Thyroid gland (tissue), 4 donors: ENCODE measurements around the gene CAPN12. TPM values are rescaled to one million over a fixed set of nuclear protein-coding genes. Genes with fewer than 3 reads are reported as not detected.

Experiments used
- DNase-seq, 2 donors: peaks; one replicate each; pipeline ENCODE4 v3.0.0-alpha.2; 2019
- H3K27ac ChIP-seq, 3 donors: fragments of 200-600 bp; sonication (generic); 1 replicate in 2 of 3; 2 replicates in 1 of 3; pipeline ENCODE4 v1.5.1; 2016 to 2019; ENCODE audit warnings: mild to moderate bottlenecking in 1 of 3, moderate library complexity in 1 of 3
- H3K27me3 ChIP-seq: fragments of 200-600 bp; sonication (generic); one replicate; pipeline ENCODE4 v1.5.1; 2019
- H3K36me3 ChIP-seq, 2 donors: fragments of 200-600 bp; sonication (generic); one replicate each; pipeline ENCODE4 v1.5.1; 2016 to 2019
- H3K4me1 ChIP-seq, 2 donors: fragments of 200-600 bp; sonication (generic); one replicate each; pipeline ENCODE4 v1.5.1; 2017 to 2019
- H3K4me3 ChIP-seq, 3 donors: fragments of 200-600 bp; sonication (generic); replicated peaks in 1 of 3; 1 replicate in 2 of 3; 2 replicates in 1 of 3; pipeline ENCODE4 v1.5.1; 2016; ENCODE audit warnings: mild to moderate bottlenecking in 1 of 3
- H3K9me3 ChIP-seq: fragments of 200-600 bp; sonication (generic); one replicate; pipeline ENCODE4 v1.5.1; 2017
- POLR2A ChIP-seq, 2 donors: fragments of 450-650 bp; IDR thresholded peaks; one replicate each; pipeline ENCODE4 v1.6.1; 2017; ENCODE audit warnings: antibody characterized with exemption in 2 of 2, mild to moderate bottlenecking in 2 of 2, moderate library complexity in 1 of 2
- WGBS, 2 donors: methylation state at CpG; one replicate each; pipeline ENCODE4 v1.1.5; 2017; 5-methylcytosine and 5-hydroxymethylcytosine counted together
- intact Hi-C: fragments of 100-400 bp; cut with DNase I; formaldehyde crosslinking; loops from one replicate; pipeline ENCODE4 v1.15.1; 2023
- total RNA-seq, 4 donors: library from RNA; depleted of rRNA; stranded (reverse); fragments of >200 nt; gene quantifications; one replicate each; pipeline ENCODE4 v1.2.3, GENCODE V29; 2016
- TF ChIP-seq, protein P1 (sequence below), 6 experiments: fragments of 200-600 bp in 3 of 6; fragments of 450-650 bp in 3 of 6; sonication (generic) in 3 of 6; IDR thresholded peaks; one replicate each; pipeline ENCODE4 v1.5.1; 2016 to 2019; ENCODE audit warnings: antibody characterized with exemption in 6 of 6, mild to moderate bottlenecking in 2 of 6, inconsistent platforms in 1 of 6, moderate library complexity in 1 of 6

Gene CAPN12
- total RNA-seq, 4 donors from 2014 or later = 1.6 to 2.0 TPM; not detected in 2

DNA sequence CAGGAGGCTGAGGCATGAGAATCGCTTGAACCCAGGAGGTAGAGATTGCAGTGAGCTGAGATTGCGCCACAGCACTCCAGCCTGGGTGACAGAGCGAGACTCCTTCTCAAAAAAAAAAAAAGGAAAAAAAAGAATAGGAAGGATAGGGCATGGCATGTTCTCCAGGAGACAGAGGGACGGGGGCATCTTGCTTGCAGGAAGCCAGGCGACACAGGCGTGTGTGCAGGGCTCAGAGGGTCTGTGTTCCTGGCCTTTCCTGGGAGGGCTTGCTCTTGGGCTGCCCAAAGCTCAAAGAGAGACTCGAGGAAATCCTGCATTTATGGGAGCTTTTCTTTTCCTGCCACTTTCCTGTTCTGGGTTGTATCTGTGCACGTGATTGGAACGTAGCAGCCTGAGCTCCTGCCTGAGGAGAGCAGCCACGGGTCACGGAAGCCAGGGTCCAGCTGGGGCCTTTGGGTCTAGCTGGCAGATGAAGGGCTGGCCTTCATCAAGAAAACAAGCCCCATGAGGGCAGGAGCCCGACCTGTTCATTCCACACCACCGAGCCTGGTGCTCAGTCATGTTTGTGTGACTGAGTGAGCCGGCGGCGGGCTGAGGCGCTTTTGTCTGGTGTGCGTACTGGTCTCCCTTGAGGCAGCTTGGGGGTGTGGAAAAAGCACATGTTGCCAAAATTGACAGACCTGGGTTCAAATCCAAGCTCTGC, 44.5 kb downstream of the CAPN12 start:
- TF ChIP-seq, protein P1, sequence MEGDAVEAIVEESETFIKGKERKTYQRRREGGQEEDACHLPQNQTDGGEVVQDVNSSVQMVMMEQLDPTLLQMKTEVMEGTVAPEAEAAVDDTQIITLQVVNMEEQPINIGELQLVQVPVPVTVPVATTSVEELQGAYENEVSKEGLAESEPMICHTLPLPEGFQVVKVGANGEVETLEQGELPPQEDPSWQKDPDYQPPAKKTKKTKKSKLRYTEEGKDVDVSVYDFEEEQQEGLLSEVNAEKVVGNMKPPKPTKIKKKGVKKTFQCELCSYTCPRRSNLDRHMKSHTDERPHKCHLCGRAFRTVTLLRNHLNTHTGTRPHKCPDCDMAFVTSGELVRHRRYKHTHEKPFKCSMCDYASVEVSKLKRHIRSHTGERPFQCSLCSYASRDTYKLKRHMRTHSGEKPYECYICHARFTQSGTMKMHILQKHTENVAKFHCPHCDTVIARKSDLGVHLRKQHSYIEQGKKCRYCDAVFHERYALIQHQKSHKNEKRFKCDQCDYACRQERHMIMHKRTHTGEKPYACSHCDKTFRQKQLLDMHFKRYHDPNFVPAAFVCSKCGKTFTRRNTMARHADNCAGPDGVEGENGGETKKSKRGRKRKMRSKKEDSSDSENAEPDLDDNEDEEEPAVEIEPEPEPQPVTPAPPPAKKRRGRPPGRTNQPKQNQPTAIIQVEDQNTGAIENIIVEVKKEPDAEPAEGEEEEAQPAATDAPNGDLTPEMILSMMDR (IDR thresholded peaks at IDR 0.05) = no peak
- TF ChIP-seq POLR2A (IDR thresholded peaks at IDR 0.05) = no peak
- no peaks in the 10 kb centered on the region for H3K27me3 ChIP-seq
- H3K4me3 ChIP-seq = no peak overlapping the region
- H3K4me1 ChIP-seq = peaks cover 70 to 82% of the 10 kb centered on the region in 2 donors
- no peak for DNase-seq
- H3K36me3 ChIP-seq = peaks cover 13 to 15% of the 10 kb centered on the region in 2 donors
- WGBS, 2 donors = 83 to 86% methylated on average over 15 of the region's 18 CpGs
- intact Hi-C loops = no loop called here
- no peaks in the 10 kb centered on the region for H3K9me3 ChIP-seq
- peak overlapping the region; percentile 75 to 83 (median 83) for H3K27ac ChIP-seq

DNA sequence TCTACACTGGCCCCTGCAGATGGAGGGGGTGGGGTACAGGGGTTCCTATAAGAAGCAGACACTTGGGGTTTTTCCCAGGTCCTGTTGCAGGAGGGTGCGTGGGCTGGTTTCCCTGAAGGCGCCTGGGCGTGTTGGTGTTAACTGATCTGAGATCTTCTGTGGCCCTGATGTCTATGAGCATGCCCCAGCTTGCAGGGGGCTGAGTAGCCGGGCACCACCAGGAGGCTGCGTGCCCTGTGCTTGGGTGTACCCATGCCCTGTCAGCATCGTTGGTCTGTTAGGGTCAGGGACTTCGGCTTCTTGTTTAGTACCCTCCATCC, 45.3 kb downstream of the CAPN12 start:
- TF ChIP-seq, protein P1 (IDR thresholded peaks at IDR 0.05) = no peak
- TF ChIP-seq POLR2A (IDR thresholded peaks at IDR 0.05) = no peak
- no peaks in the 10 kb centered on the region for H3K27me3 ChIP-seq
- peaks cover 7 to 11% of the 10 kb centered on the region in 2 donors for H3K36me3 ChIP-seq
- no peak overlapping the region for H3K4me3 ChIP-seq
- peak overlapping the region; percentile 75 to 83 (median 83) for H3K27ac ChIP-seq
- H3K4me1 ChIP-seq = peaks cover 78 to 90% of the 10 kb centered on the region in 2 donors
- DNase-seq = no peak
- 82 to 85% methylated on average over 6 to 7 of the region's 7 CpGs for WGBS, 2 donors
- H3K9me3 ChIP-seq = no peaks in the 10 kb centered on the region
- intact Hi-C loops = no loop called here

DNA sequence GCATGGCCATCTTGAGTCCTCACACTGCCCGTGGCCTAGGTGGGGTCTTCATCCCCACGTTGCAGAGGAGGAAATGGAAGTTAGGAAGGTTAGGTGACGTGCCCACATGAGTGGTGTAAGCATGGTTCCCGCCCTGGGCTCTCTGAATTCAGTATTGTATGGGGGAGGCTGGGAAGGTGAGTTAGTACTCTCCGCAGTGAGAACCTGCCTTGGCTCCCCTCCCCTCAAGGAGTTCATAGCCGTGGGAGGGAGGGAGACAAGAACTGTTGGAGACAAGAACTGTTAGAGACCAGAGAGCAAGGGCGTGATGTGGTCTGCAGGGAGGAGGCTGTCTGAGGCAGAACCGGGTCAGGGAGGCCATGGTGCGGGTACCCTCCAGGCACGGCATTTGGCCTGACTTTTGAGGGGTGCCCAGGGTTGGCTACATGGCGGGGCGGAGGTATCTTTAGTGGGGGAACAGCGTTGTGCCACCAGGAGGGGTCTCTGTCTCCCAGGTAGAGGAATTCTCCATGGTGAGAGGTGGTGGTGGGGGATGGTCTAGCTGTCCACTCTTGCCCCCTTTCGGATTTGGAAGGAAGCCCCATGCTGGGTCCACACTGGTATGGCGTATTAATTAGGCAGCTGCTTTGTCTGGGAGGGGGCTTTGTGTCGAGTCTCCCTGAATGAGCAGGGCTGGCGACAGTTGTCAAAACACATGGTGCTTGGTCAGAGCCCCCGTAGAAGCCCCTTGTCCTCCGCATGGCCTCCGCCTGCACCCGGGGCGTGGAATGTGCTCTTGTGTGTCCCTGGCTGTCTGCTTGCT, 45.8 kb downstream of the CAPN12 start:
- intact Hi-C loops = no loop called here
- Histone ChIP-seq H3K4me1 (peaks cover 84 to 96% of the 10 kb centered on the region in 2 donors), H3K27me3 (no peaks in the 10 kb centered on the region), H3K27ac (peak overlapping the region in 2 of 3 donors; percentile 75 to 83), H3K9me3 (no peaks in the 10 kb centered on the region), H3K4me3 (no peak overlapping the region), H3K36me3 (peaks cover 2 to 11% of the 10 kb centered on the region in 2 donors)
- no peak for TF ChIP-seq POLR2A (IDR thresholded peaks at IDR 0.05)
- TF ChIP-seq, protein P1 (IDR thresholded peaks at IDR 0.05) = no peak
- no peak for DNase-seq
- WGBS, 2 donors = 83 to 86% methylated on average over 16 to 22 of the region's 22 CpGs

DNA sequence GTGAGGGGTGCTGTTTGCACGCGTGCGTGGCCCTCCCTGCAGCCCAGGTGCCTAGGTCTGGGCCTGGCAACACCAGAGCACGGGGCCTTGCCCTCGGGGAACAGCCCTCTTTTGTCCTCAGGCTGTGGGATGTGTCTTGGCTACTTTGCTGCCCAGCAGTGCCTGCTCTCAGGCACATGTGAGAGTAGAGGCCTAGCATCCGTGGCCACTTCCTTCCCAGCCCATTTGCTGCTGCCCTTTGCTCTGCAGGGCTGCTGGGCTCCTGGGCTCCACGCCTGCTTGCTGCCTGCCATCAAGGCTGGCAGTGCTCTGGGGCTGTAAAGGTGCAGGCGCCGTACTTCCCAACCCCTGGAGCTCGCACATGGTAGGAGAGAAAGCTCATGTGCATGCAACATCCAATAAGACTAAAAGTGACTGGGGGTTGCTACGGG, 46.6 kb downstream of the CAPN12 start:
- Histone ChIP-seq H3K27me3 (no peaks in the 10 kb centered on the region), H3K4me3 (no peak overlapping the region), H3K4me1 (peaks cover 91 to 100% of the 10 kb centered on the region in 2 donors), H3K27ac (peak overlapping the region in 2 of 3 donors; percentile 82 to 83), H3K9me3 (no peaks in the 10 kb centered on the region), H3K36me3 (peaks cover 0 to 8% of the 10 kb centered on the region in 2 donors)
- TF ChIP-seq, protein P1 (IDR thresholded peaks at IDR 0.05) = no peak
- TF ChIP-seq POLR2A (IDR thresholded peaks at IDR 0.05) = no peak
- DNase-seq = no peak
- 80 to 87% methylated on average over 7 to 11 of the region's 11 CpGs for WGBS, 2 donors
- intact Hi-C loops = no loop called here

DNA sequence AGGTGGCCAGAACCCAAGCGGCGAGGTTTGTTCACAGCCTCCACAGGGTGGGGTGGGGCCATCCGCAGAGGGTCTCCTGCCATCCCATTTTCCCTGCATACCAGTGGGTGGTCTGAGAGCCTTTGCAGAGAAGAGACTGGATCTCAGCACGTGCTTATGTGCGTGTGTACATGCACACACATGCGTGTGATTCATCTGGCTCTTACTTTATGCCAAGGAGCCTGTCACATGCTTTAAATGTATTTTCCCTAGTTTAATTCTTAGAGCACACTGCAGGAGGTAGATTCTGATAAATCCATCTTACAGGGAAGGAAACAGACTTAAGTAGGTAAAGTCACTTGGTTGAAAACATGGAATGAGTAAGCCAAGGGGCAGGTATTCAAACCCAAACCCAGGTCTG, 47.1 kb downstream of the CAPN12 start:
- intact Hi-C loops = no loop called here
- no peaks in the 10 kb centered on the region for H3K9me3 ChIP-seq
- TF ChIP-seq POLR2A (IDR thresholded peaks at IDR 0.05) = no peak
- TF ChIP-seq, protein P1 (IDR thresholded peaks at IDR 0.05) = no peak
- peak overlapping the region in 2 of 3 donors; percentile 82 to 83 for H3K27ac ChIP-seq
- no peaks in the 10 kb centered on the region for H3K27me3 ChIP-seq
- peaks cover 91 to 100% of the 10 kb centered on the region in 2 donors for H3K4me1 ChIP-seq
- peaks cover 0 to 4% of the 10 kb centered on the region in 2 donors for H3K36me3 ChIP-seq
- H3K4me3 ChIP-seq = no peak overlapping the region
- DNase-seq = no peak
- 86 to 94% methylated on average over 6 of the region's 6 CpGs for WGBS, 2 donors
